HepG2 (cell line): ENCODE results near the gene BCKDHA. TPM values are rescaled to one million over a fixed set of nuclear protein-coding genes. Genes with fewer than 3 reads are reported as not detected.

Source experiments
- ATAC-seq: fragments of 200-7000 bp; cut with Tn5 transposase; 3 replicates; pipeline ENCODE4 v1.9.1; 2020; ENCODE audit warnings: mild to moderate bottlenecking, moderate library complexity
- BruUV-seq: library from RNA; stranded (reverse); fragments of 400-500 nt; replicated peaks from 2 replicates; lab custom pipeline; 2021; lab: Mats Ljungman, UMichigan
- CTCF ChIA-PET: fragments of 300-600 bp; formaldehyde crosslinking; extraction: SDS; loops from one replicate; lab custom pipeline; 2021; ENCODE audit warnings: low total read pairs, inconsistent platforms, low intra/inter-chr PET ratio; lab: Yijun Ruan, JAX
- POLR2A ChIA-PET: fragments of 350-600 bp; sonication (Branson Sonifier 250); formaldehyde crosslinking; loops from one replicate; lab custom pipeline; 2020; ENCODE audit warnings: antibody characterized with exemption, inconsistent platforms; lab: Yijun Ruan, JAX
- DNase-seq: peaks from one replicate; pipeline ENCODE4 v3.0.0-alpha.2; 2015; ENCODE audit warnings: low spot score
- FAIRE-seq: peaks from 3 replicates; lab custom pipeline; 2011; peaks lifted over from hg19 to GRCh38; lab: Jason Lieb, UNC
- H2AFZ ChIP-seq: one replicate; pipeline ENCODE4 v1.6.1; 2011; ENCODE audit warnings: low read length, inconsistent platforms
- H3K27ac ChIP-seq: fragments of 300-600 bp; 3 replicates; pipeline ENCODE4 v1.8.0; 2011; ENCODE audit warnings: mixed run types, mild to moderate bottlenecking, mixed read lengths, low read length, inconsistent platforms; ENCODE audit not compliant: insufficient read depth; ENCODE audit errors: extremely low read length
- H3K27me3 ChIP-seq, 2 experiments: fragments of 200-600 bp in 1 of 2; 2 replicates in 1 of 2; 3 replicates in 1 of 2; pipeline versions ENCODE4 v1.6.0 to v1.8.0; 2011; ENCODE audit warnings: low read length in 2 of 2, mild to moderate bottlenecking in 2 of 2, moderate library complexity in 2 of 2, inconsistent platforms in 1 of 2; ENCODE audit not compliant: insufficient read depth in 2 of 2, control insufficient read depth in 1 of 2
- H3K36me3 ChIP-seq, 2 experiments: fragments of 200-600 bp in 1 of 2; replicated peaks in 1 of 2; 2 replicates in 1 of 2; 3 replicates in 1 of 2; pipeline versions ENCODE4 v1.5.1 to v1.8.0; 2011; ENCODE audit warnings: low read length in 2 of 2, inconsistent platforms in 1 of 2; ENCODE audit not compliant: insufficient read depth in 2 of 2, control insufficient read depth in 1 of 2
- H3K4me1 ChIP-seq: 2 replicates; pipeline ENCODE4 v1.5.1; 2012; ENCODE audit warnings: low read length, inconsistent platforms; ENCODE audit not compliant: insufficient read depth
- H3K4me2 ChIP-seq: 2 replicates; pipeline ENCODE4 v1.6.0; 2011; ENCODE audit warnings: low read depth, low read length, inconsistent platforms
- H3K4me3 ChIP-seq, 3 experiments: fragments of 200-600 bp in 1 of 3; sonication (generic), shearing (Covaris generic) in 1 of 3; replicated peaks in 1 of 3; 2 replicates each; pipeline ENCODE4 v1.5.1; 2011 to 2016; ENCODE audit warnings: low read length in 3 of 3, inconsistent platforms in 2 of 3, low read depth in 2 of 3, mild to moderate bottlenecking in 2 of 3, control low read depth in 1 of 3, mixed read lengths in 1 of 3; ENCODE audit not compliant: insufficient read depth in 1 of 3
- H3K79me2 ChIP-seq: one replicate; pipeline ENCODE4 v1.6.1; 2011; ENCODE audit warnings: low read length, inconsistent platforms; ENCODE audit not compliant: insufficient read depth
- H3K9ac ChIP-seq: 2 replicates; pipeline ENCODE4 v1.6.0; 2011; ENCODE audit warnings: mild to moderate bottlenecking, low read depth, low read length, inconsistent platforms; ENCODE audit not compliant: insufficient read depth
- H3K9me3 ChIP-seq: 2 replicates; pipeline ENCODE4 v1.5.1; 2012; ENCODE audit warnings: mild to moderate bottlenecking, low read length
- H4K20me1 ChIP-seq: 2 replicates; pipeline ENCODE4 v1.6.0; 2011; ENCODE audit warnings: inconsistent platforms, mild to moderate bottlenecking, low read length, moderate library complexity; ENCODE audit not compliant: insufficient read depth
- AHDC1 ChIP-seq: sonication (generic); formaldehyde crosslinking; IDR thresholded peaks from 2 replicates; pipeline ENCODE4 v1.5.1; 2020; ENCODE audit warnings: mild to moderate bottlenecking, missing genetic modification reagents, borderline replicate concordance
- CBFB ChIP-seq: sonication (generic); formaldehyde crosslinking; IDR thresholded peaks from 2 replicates; pipeline ENCODE4 v1.4.0; 2020; ENCODE audit warnings: missing genetic modification reagents
- CREB1 ChIP-seq, 2 experiments: fragments of 450-650 bp in 1 of 2; IDR thresholded peaks; 2 replicates each; pipeline ENCODE4 v1.6.1; 2016 to 2017; ENCODE audit warnings: control low read depth in 1 of 2, mild to moderate bottlenecking in 1 of 2, missing compliant biosample characterization in 1 of 2, missing genetic modification characterization in 1 of 2
- ISL2 ChIP-seq: sonication (generic); formaldehyde crosslinking; IDR thresholded peaks from 2 replicates; pipeline ENCODE4 v1.5.0; 2020; ENCODE audit warnings: missing genetic modification reagents
- NFE2L2 ChIP-seq: fragments of 150-350 bp; IDR thresholded peaks from 2 replicates; pipeline ENCODE4 v1.6.1; 2014; ENCODE audit warnings: low read length
- NR1H2 ChIP-seq: sonication (generic); formaldehyde crosslinking; IDR thresholded peaks from 2 replicates; pipeline ENCODE4 v1.8.1; 2022; ENCODE audit warnings: low read depth, missing genetic modification reagents, borderline replicate concordance
- SNRNP70 ChIP-seq: fragments of 200-400 bp; formaldehyde crosslinking; IDR thresholded peaks from 2 replicates; pipeline ENCODE4 v1.6.1; 2017; ENCODE audit warnings: mild to moderate bottlenecking, low read depth, low read length, moderate library complexity
- SSRP1 ChIP-seq: IDR thresholded peaks from 2 replicates; pipeline ENCODE4 v1.6.1; 2016; ENCODE audit warnings: control low read depth
- TARDBP ChIP-seq: sonication (generic); formaldehyde crosslinking; IDR thresholded peaks from 2 replicates; pipeline ENCODE4 v1.8.0; 2022; ENCODE audit warnings: mild to moderate bottlenecking, missing genetic modification reagents
- ZNF3 ChIP-seq: IDR thresholded peaks from 2 replicates; pipeline ENCODE4 v1.7.0; 2017; ENCODE audit warnings: inconsistent platforms
- ZNF569 ChIP-seq: sonication (generic); formaldehyde crosslinking; IDR thresholded peaks from 2 replicates; pipeline ENCODE4 v1.5.0; 2020; ENCODE audit warnings: mild to moderate bottlenecking, missing genetic modification reagents, moderate library complexity, borderline replicate concordance
- ZNF574 ChIP-seq: sonication (generic); formaldehyde crosslinking; IDR thresholded peaks from 2 replicates; pipeline ENCODE4 v1.4.0; 2020; ENCODE audit warnings: missing genetic modification reagents
- ZNF841 ChIP-seq: sonication (generic); formaldehyde crosslinking; IDR thresholded peaks from 2 replicates; pipeline ENCODE4 v1.8.1; 2023; ENCODE audit warnings: missing genetic modification reagents, borderline replicate concordance
- WGBS: methylation state at CpG from one replicate; pipeline ENCODE4 v1.1.6; 2017; ENCODE audit warnings: low lambda C conversion rate; 5-methylcytosine and 5-hydroxymethylcytosine counted together
- in situ Hi-C: cut with HindIII; loops from 2 replicates; pipeline ENCODE4 v1.10.0; 2017; ENCODE audit warnings: low pct_unique_long_range_greater_than_20kb; ENCODE audit not compliant: extremely low pct_ligation_motif_present
- intact Hi-C: fragments of 100-400 bp; cut with micrococcal nuclease; formaldehyde crosslinking; loops from one replicate; pipeline ENCODE4 v1.10.0; 2022; ENCODE audit not compliant: unreplicated experiment
- polyA plus RNA-seq, 8 experiments: library from polyadenylated mRNA; depleted of rRNA in 3 of 8; stranded (reverse) in 7 of 8; unstranded in 1 of 8; fragments of >200 nt; fragmentation: Illumina TruSeq in 4 of 8; extraction: Trizol in 4 of 8; gene quantifications; 2 replicates each; pipeline versions ENCODE4 v1.2.1 to v1.2.3, GENCODE V29; 2011 to 2016; ENCODE audit warnings: low read depth in 4 of 8, missing spikeins in 1 of 8, mixed read lengths in 1 of 8; ENCODE audit not compliant: insufficient read depth in 1 of 8
- total RNA-seq, 5 experiments: library from RNA; depleted of rRNA; stranded (reverse); fragments of >200 nt; fragmentation: Illumina TruSeq; extraction: Trizol; gene quantifications; 2 replicates each; pipeline ENCODE4 v1.2.3, GENCODE V29; 2016; ENCODE audit warnings: low read depth in 1 of 5

The BCKDHA gene
- total and polyA plus RNA-seq, 2 of the 13 experiments (the other 11 are each of a cell fraction or from before 2014, with no cell fraction given) = 11.8 to 31.5 TPM

DNA sequence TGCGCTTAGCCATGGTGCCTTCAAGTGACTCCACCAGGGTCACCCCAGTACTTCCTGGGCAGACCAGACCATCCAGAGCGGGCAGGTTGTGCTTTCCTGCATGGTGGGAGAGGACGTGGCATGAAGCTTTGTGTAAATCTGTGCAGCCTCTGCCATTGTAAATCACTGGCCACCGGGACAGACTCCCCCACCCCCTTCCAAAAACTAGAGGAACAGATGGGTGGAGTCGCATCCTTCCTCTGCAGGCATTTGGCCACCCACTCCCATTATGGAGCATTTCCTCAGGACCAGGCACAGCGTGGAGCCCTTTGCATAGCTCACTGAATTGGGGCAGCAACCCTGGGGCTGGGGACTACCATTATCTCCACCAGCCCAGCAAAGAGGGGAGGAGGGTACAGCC, 8.2 kb downstream of the BCKDHA start:
- TF ChIP-seq NFE2L2 (no peak), ZNF841 (CRISPR knock-in tag) (no peak), NR1H2 (CRISPR knock-in tag) (no peak), SSRP1 (CRISPR knock-in tag) (no peak), ISL2 (no peak), CREB1 (IDR thresholded peaks at IDR 0.05) (no peak), CREB1 (CRISPR knock-in tag; IDR thresholded peaks at IDR 0.05) (no peak), CBFB (CRISPR knock-in tag) (no peak), TARDBP (CRISPR knock-in tag) (no peak), SNRNP70 (no peak), AHDC1 (CRISPR knock-in tag) (no peak), ZNF574 (CRISPR knock-in tag) (no peak), ZNF569 (CRISPR knock-in tag) (no peak), ZNF3 (CRISPR knock-in tag) (no peak)
- CTCF ChIA-PET = no interaction called here
- Histone ChIP-seq H3K4me2 (no peak overlapping the region), H3K27me3 (no peaks in the 10 kb centered on the region), H3K36me3 (no peaks in the 10 kb centered on the region), H3K79me2 (no peaks in the 10 kb centered on the region), H3K27ac (no peak overlapping the region), H2AFZ (no peak overlapping the region), H3K4me1 (peaks cover 23% of the 10 kb centered on the region), H3K9me3 (no peaks in the 10 kb centered on the region), H3K4me3 (no peak overlapping the region), H4K20me1 (no peaks in the 10 kb centered on the region), H3K9ac (no peak overlapping the region)
- FAIRE-seq (no peak), DNase-seq (no peak), ATAC-seq (no peak)
- intact Hi-C loops (no loop called here), in situ Hi-C loops (no loop called here)
- POLR2A ChIA-PET = interaction anchor here (0.9 kb wide), 1 partner anchor 42 kb away, joined by 3 read pairs; the partner anchor contains the start of gene B9D2
- BruUV-seq = no TSS peak
- 100% methylated on average over 1 of the region's 6 CpGs for WGBS
